ENCODE results near the gene CABYR. TPM values are rescaled to one million over a fixed set of nuclear protein-coding genes. Genes with fewer than 3 reads are reported as not detected.

The CABYR gene
- total and polyA plus RNA-seq, 12 donors = 0.19 to 0.68 (median 0.47) TPM; not detected in 6

GRCh38 chr18:24112874-24113615 is 25.8 kb upstream of the CABYR start:
- 89 to 90% methylated on average over 15 of the region's 15 CpGs for WGBS, 2 donors
- H3K27me3 ChIP-seq = no peaks in the 10 kb centered on the region
- no peaks in the 10 kb centered on the region for H3K9me3 ChIP-seq
- no peak for TF ChIP-seq CTCF (IDR thresholded peaks at IDR 0.05)
- intact Hi-C loops (cut with DNase I) = loop anchor here in 7 of 10 donors (5.0 to 10.0 kb wide), 7 partner anchors 96 to 488 kb away; partner anchors contain the start of gene TTC39C (in 1 of the 7)
- H3K36me3 ChIP-seq = peaks cover 0 to 20% (median 0%) of the 10 kb centered on the region in 9 donors
- peaks cover 0 to 7% (median 0%) of the 10 kb centered on the region in 9 donors for H3K4me1 ChIP-seq
- H3K4me3 ChIP-seq = no peak overlapping the region
- ATAC-seq (peak in 1 of 8 donors; percentile 11), DNase-seq (no peak)
- no peak overlapping the region for H3K27ac ChIP-seq

GRCh38 chr18:24114924-24115549 is 23.8 kb upstream of the CABYR start:
- Histone ChIP-seq H3K4me1 (peaks cover 0 to 7% (median 0%) of the 10 kb centered on the region in 9 donors), H3K27me3 (no peaks in the 10 kb centered on the region), H3K36me3 (peaks cover 0 to 23% (median 0%) of the 10 kb centered on the region in 9 donors), H3K9me3 (no peaks in the 10 kb centered on the region), H3K27ac (no peak overlapping the region), H3K4me3 (no peak overlapping the region)
- DNase-seq (no peak), ATAC-seq (no peak)
- intact Hi-C loops (cut with DNase I) = loop anchor here in 9 of 10 donors (5.0 to 10.0 kb wide), 14 partner anchors 38 to 493 kb away; partner anchors contain the start of gene TTC39C (in 1 of the 9)
- no peak for TF ChIP-seq CTCF (IDR thresholded peaks at IDR 0.05)
- 81 to 83% methylated on average over 4 of the region's 4 CpGs for WGBS, 2 donors

GRCh38 chr18:24115628-24116027 is 23.2 kb upstream of the CABYR start:
- Histone ChIP-seq H3K4me1 (peaks cover 0 to 7% (median 0%) of the 10 kb centered on the region in 9 donors), H3K27ac (no peak overlapping the region), H3K4me3 (no peak overlapping the region), H3K9me3 (no peaks in the 10 kb centered on the region), H3K36me3 (peaks cover 0 to 28% (median 0%) of the 10 kb centered on the region in 9 donors), H3K27me3 (no peaks in the 10 kb centered on the region)
- intact Hi-C loops (cut with DNase I) = loop anchor here in 9 of 10 donors (5.0 to 10.0 kb wide), 13 partner anchors 38 to 493 kb away; partner anchors contain the start of gene TTC39C (in 1 of the 9)
- no peak for TF ChIP-seq CTCF (IDR thresholded peaks at IDR 0.05)
- ATAC-seq (no peak), DNase-seq (no peak)
- 66 to 84% methylated on average over 2 of the region's 2 CpGs for WGBS, 2 donors

- intact Hi-C loops (cut with DNase I) = loop anchor here in 9 of 10 donors (2.0 to 10.0 kb wide), 14 partner anchors 42 to 497 kb away; partner anchors contain the start of gene TTC39C (in 1 of the 9)
- ATAC-seq (peak; percentile 57 to 86 (median 72)), DNase-seq (peak; percentile 35 to 56)
- H3K36me3 ChIP-seq = peaks cover 0 to 52% (median 0%) of the 10 kb centered on the region in 9 donors
- no peaks in the 10 kb centered on the region for H3K9me3 ChIP-seq
- H3K4me1 ChIP-seq = peaks cover 0 to 7% (median 0%) of the 10 kb centered on the region in 9 donors
- no peaks in the 10 kb centered on the region for H3K27me3 ChIP-seq
- no peak overlapping the region for H3K27ac ChIP-seq
- 49 to 62% methylated on average over 8 of the region's 8 CpGs for WGBS, 2 donors
- peak; percentile 81 to 95 (median 93) for TF ChIP-seq CTCF (IDR thresholded peaks at IDR 0.05)
- H3K4me3 ChIP-seq = no peak overlapping the region
Measured at GRCh38 chr18:24118750-24119577, 19.9 kb upstream of the CABYR start.

Data from heart right ventricle (tissue), 16 donors.